A673 (cell line): Measurements from ENCODE around the gene PTPN11. TPM values are rescaled to one million over a fixed set of nuclear protein-coding genes. Genes with fewer than 3 reads are reported as not detected.

Source experiments
- BruUV-seq: library from RNA; stranded (reverse); fragments of 400-500 nt; replicated peaks from 2 replicates; lab custom pipeline; 2021; lab: Mats Ljungman, UMichigan
- CTCF ChIA-PET: fragments of 300-600 bp; sonication (Branson Sonifier 250); formaldehyde crosslinking; loops from one replicate; lab custom pipeline; 2022; ENCODE audit warnings: antibody characterized with exemption; lab: Charles Lee
- POLR2A ChIA-PET: fragments of 300-600 bp; sonication (Branson Sonifier 250); formaldehyde crosslinking; loops from one replicate; lab custom pipeline; 2022; ENCODE audit warnings: antibody characterized with exemption; ENCODE audit not compliant: low non-redundant PET; lab: Charles Lee
- DNase-seq: peaks from one replicate; pipeline ENCODE4 v3.0.0-alpha.2; 2015; ENCODE audit warnings: low spot score
- H3K27ac ChIP-seq: fragments of 200-600 bp; sonication (generic); 2 replicates; pipeline ENCODE4 v1.5.1; 2016; ENCODE audit warnings: mixed run types, low read depth, mild to moderate bottlenecking, mixed read lengths, antibody characterized with exemption, low read length; ENCODE audit not compliant: poor library complexity, severe bottlenecking
- H3K27me3 ChIP-seq: fragments of 200-600 bp; sonication (generic); replicated peaks from 2 replicates; pipeline ENCODE4 v1.6.1; 2017; ENCODE audit warnings: mixed run types, low read depth, mild to moderate bottlenecking, mixed read lengths, antibody characterized with exemption, low read length; ENCODE audit not compliant: insufficient read depth, poor library complexity
- H3K36me3 ChIP-seq: fragments of 200-600 bp; sonication (generic); 2 replicates; pipeline ENCODE4 v1.6.1; 2016; ENCODE audit warnings: mixed run types, mild to moderate bottlenecking, mixed read lengths, antibody characterized with exemption, low read length; ENCODE audit not compliant: insufficient read depth, poor library complexity, severe bottlenecking
- H3K4me1 ChIP-seq: fragments of 200-600 bp; sonication (generic); 2 replicates; pipeline ENCODE4 v1.6.1; 2017; ENCODE audit warnings: mixed run types, mild to moderate bottlenecking, mixed read lengths, antibody characterized with exemption, low read length; ENCODE audit not compliant: insufficient read depth, poor library complexity, severe bottlenecking
- H3K4me3 ChIP-seq: fragments of 200-600 bp; sonication (generic); 2 replicates; pipeline ENCODE4 v1.5.1; 2016; ENCODE audit warnings: low read depth, mixed run types, mild to moderate bottlenecking, mixed read lengths, low read length; ENCODE audit not compliant: poor library complexity, severe bottlenecking
- H3K9me3 ChIP-seq: fragments of 200-600 bp; sonication (generic); 2 replicates; pipeline ENCODE4 v1.6.1; 2016; ENCODE audit warnings: mixed run types, low read depth, mild to moderate bottlenecking, mixed read lengths, antibody characterized with exemption, low read length; ENCODE audit not compliant: poor library complexity, severe bottlenecking
- EZH2 ChIP-seq: fragments of 200-600 bp; sonication (generic); IDR thresholded peaks from 2 replicates; pipeline ENCODE4 v1.6.1; 2017; ENCODE audit warnings: borderline replicate concordance, low read depth, mild to moderate bottlenecking, mixed read lengths, antibody characterized with exemption, low read length; ENCODE audit not compliant: poor library complexity, severe bottlenecking
- intact Hi-C: fragments of 100-400 bp; cut with micrococcal nuclease; formaldehyde crosslinking; loops from one replicate; pipeline ENCODE4 v1.10.0; 2022; ENCODE audit not compliant: unreplicated experiment
- total RNA-seq: library from RNA; stranded (reverse); gene quantifications from 2 replicates; pipeline ENCODE4 v1.2.3, GENCODE V29; 2021
- TF ChIP-seq, protein P1 (sequence below): fragments of 300-800, 200-600 bp; sonication (generic); conservative IDR thresholded peaks from 2 replicates; pipeline ENCODE4 v1.5.1; 2017; ENCODE audit warnings: low read depth, mild to moderate bottlenecking, antibody characterized with exemption, low read length, moderate library complexity, mixed read lengths

PTPN11 gene
- total RNA-seq, 1 experiment from 2014 or later, result 158 TPM

DNA sequence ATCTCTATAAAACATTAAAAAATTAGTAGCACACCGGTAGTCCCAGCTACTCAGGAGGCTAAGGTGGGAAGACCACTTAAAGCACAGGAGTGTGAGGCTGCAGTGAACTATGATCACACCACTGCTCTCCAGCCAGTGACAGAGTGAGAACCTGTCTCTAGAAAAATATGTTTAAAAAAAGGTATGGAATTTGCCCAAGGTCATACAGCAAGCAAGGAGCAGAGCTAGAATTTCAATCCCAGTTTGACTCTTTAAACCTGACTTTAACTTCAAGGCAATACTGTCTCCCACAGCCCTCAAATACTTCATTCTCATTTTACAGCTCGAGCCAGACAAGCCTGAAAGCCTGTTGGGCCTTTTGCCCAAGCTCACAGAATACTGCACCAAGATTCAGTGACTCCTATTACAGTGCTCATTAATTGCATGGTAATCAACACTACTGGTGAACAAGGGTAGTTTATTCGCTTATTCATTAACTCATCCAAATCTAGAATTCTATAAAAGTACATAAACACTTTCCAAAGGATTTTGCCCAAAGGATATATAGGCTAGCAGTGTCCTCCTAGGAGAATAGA lies 44.5 kb upstream of the PTPN11 start:
- no TSS peak for BruUV-seq
- ChIA-PET POLR2A (no interaction called here), CTCF (no interaction called here)
- TF ChIP-seq, protein P1, sequence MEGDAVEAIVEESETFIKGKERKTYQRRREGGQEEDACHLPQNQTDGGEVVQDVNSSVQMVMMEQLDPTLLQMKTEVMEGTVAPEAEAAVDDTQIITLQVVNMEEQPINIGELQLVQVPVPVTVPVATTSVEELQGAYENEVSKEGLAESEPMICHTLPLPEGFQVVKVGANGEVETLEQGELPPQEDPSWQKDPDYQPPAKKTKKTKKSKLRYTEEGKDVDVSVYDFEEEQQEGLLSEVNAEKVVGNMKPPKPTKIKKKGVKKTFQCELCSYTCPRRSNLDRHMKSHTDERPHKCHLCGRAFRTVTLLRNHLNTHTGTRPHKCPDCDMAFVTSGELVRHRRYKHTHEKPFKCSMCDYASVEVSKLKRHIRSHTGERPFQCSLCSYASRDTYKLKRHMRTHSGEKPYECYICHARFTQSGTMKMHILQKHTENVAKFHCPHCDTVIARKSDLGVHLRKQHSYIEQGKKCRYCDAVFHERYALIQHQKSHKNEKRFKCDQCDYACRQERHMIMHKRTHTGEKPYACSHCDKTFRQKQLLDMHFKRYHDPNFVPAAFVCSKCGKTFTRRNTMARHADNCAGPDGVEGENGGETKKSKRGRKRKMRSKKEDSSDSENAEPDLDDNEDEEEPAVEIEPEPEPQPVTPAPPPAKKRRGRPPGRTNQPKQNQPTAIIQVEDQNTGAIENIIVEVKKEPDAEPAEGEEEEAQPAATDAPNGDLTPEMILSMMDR, result no peak
- TF ChIP-seq EZH2, result no peak
- Histone ChIP-seq H3K4me1 (no peaks in the 10 kb centered on the region), H3K36me3 (no peaks in the 10 kb centered on the region), H3K27ac (no peak overlapping the region), H3K27me3 (no peaks in the 10 kb centered on the region), H3K9me3 (no peaks in the 10 kb centered on the region), H3K4me3 (no peak overlapping the region)
- intact Hi-C loops, result no loop called here
- no peak for DNase-seq

DNA sequence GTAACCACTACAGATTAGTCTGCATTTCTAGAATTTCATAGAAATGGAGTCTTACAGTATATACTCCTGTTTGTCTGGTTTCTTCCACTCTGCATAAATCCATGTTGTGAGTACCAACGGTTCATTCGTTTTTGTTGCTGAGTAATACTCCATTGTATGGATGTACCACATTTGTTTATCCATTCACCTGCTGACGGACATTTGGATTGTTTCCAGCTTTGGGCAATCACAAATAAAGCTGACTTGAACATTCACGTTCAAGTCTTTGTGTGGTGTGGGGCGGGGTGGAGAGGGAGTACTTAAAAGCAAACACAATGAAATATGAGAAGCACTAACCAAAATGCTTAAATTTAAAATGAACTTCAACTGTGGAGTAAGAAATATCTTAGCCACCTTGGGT lies 43.6 kb upstream of the PTPN11 start:
- Histone ChIP-seq H3K27ac (no peak overlapping the region), H3K4me3 (no peak overlapping the region), H3K27me3 (no peaks in the 10 kb centered on the region), H3K9me3 (no peaks in the 10 kb centered on the region), H3K4me1 (no peaks in the 10 kb centered on the region), H3K36me3 (no peaks in the 10 kb centered on the region)
- intact Hi-C loops, result loop anchor here (5.0 kb wide), 1 partner anchor 43 kb away; no protein-coding TSS in a partner anchor
- no TSS peak for BruUV-seq
- ChIA-PET POLR2A (interaction anchor here (0.8 kb wide), 1 partner anchor 9 kb away, joined by 4 read pairs; no protein-coding TSS in a partner anchor), CTCF (no interaction called here)
- TF ChIP-seq, protein P1, result no peak
- TF ChIP-seq EZH2, result no peak
- DNase-seq, result no peak

DNA sequence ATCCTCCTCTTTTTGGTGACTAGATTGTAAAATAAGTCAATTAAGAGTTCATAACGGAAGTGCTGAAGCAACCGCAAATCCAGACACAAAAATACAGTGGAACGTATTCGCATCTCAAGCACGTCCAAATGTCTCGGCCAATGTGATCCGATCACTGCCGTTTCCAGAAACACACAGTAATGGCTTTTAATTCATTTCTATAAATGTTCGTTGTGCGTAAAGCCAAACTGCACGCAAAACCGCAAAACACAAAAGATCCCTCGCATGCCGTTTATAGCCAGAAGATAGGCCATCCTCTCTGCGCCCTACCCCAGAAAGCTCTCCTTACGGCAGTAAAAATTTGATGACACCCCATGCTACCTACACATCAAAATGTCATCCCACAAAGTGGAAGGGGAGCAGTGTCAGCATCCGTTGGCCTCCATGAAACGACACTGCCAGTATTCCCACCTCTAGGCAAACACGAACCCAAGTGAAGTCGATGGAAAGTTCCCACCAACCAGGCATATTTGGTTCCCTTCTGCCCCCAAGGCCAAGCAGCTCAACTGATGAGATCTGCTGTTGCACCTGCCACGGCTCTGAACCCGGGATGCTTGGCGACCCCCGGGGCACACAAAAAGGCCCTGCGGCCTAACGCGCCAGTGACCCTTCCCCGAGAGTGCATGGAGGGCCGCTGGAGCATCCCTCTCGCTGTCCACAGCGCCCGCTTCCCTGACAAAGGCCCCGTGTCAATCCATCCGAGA lies 37.9 kb upstream of the PTPN11 start:
- CTCF ChIA-PET, result no interaction called here
- POLR2A ChIA-PET, result no interaction called here
- TF ChIP-seq, protein P1, result no peak
- no peak for TF ChIP-seq EZH2
- peaks cover under 1% of the 10 kb centered on the region for H3K4me1 ChIP-seq
- H3K9me3 ChIP-seq, result no peaks in the 10 kb centered on the region
- BruUV-seq, result no TSS peak
- peak; percentile 43 for DNase-seq
- H3K27ac ChIP-seq, result peak overlapping the region; percentile 84
- no peaks in the 10 kb centered on the region for H3K36me3 ChIP-seq
- intact Hi-C loops, result loop anchor here (5.0 to 10.0 kb wide), 3 partner anchors 86 to 366 kb away; partner anchors contain the start of genes ERP29, NAA25 and TMEM116
- no peaks in the 10 kb centered on the region for H3K27me3 ChIP-seq
- peak overlapping the region; percentile 98 for H3K4me3 ChIP-seq
